Astrocyte of the spinal cord (primary cell): ENCODE data around the gene OR5K4.
"Not testable (repeated sequence)": the region's sequence is repeated elsewhere in the genome, so short reads cannot be mapped to it uniquely, and the experiment has no call there.

Experiments used
- DNase-seq: peaks from one replicate; pipeline ENCODE4 v3.0.0; 2011; ENCODE audit warnings: low read depth, low spot score
- H3K4me3 ChIP-seq: 2 replicates; pipeline ENCODE4 v1.5.1; 2011; ENCODE audit warnings: low read depth, mild to moderate bottlenecking, low read length, moderate library complexity
- CTCF ChIP-seq: IDR thresholded peaks from 2 replicates; pipeline ENCODE4 v1.5.1; 2012; ENCODE audit warnings: low read depth, mild to moderate bottlenecking, low read length, inconsistent platforms
- in situ Hi-C: cut with HindIII; loops from 2 replicates; pipeline ENCODE4 v1.10.0; 2017; ENCODE audit warnings: low sequenced_read_pairs

Gene OR5K4

GRCh38 chr3:98388147-98388546 is 34.5 kb downstream of the OR5K4 start:
- no peak for TF ChIP-seq CTCF
- in situ Hi-C loops: no loop called here
- DNase-seq: no peak
- H3K4me3 ChIP-seq: no peak overlapping the region

- no peak for DNase-seq
- in situ Hi-C loops: no loop called here
- H3K4me3 ChIP-seq: no peak within 1 kb of the TSS
- TF ChIP-seq CTCF: no peak
These were observed 36.7 kb downstream of the OR5K4 start, which contains the start of gene OR5K3 for GRCh38 chr3:98390366-98390765. OR5K3 (plus strand) TSS chr3:98390666; CDS start chr3:98390666, 0 bp downstream.

GRCh38 chr3:98395101-98395500 is 41.4 kb downstream of the OR5K4 start:
- no peak for DNase-seq
- no peak overlapping the region for H3K4me3 ChIP-seq
- in situ Hi-C loops: no loop called here
- TF ChIP-seq CTCF: no peak

GRCh38 chr3:98396482-98396881 is 42.8 kb downstream of the OR5K4 start:
- H3K4me3 ChIP-seq: not testable (repeated sequence)

GRCh38 chr3:98398513-98398912 is 44.9 kb downstream of the OR5K4 start:
- no peak for TF ChIP-seq CTCF
- no peak for DNase-seq
- no peak overlapping the region for H3K4me3 ChIP-seq
- in situ Hi-C loops: no loop called here

More at GRCh38 chr3:98396482-98396881, 42.8 kb downstream of the OR5K4 start:
- in situ Hi-C loops, DNase-seq: not testable (repeated sequence)

GRCh38 chr3:98402507-98402906 is 48.9 kb downstream of the OR5K4 start:
- no peak for DNase-seq
- TF ChIP-seq CTCF: no peak
- in situ Hi-C loops: no loop called here
- no peak overlapping the region for H3K4me3 ChIP-seq

- DNase-seq: no peak
- TF ChIP-seq CTCF: no peak
- no peak overlapping the region for H3K4me3 ChIP-seq
- in situ Hi-C loops: no loop called here
These were observed 50.4 kb downstream of the OR5K4 start for GRCh38 chr3:98404010-98404409.
